Measurements from ENCODE around the gene MSRB1.
A peak's percentile ranks its signal among the peaks of the same experiment; 100 is the strongest.
"Not testable (repeated sequence)": the region's sequence is repeated elsewhere in the genome, so short reads cannot be mapped to it uniquely, and the experiment has no call there.

MSRB1 gene

DNA sequence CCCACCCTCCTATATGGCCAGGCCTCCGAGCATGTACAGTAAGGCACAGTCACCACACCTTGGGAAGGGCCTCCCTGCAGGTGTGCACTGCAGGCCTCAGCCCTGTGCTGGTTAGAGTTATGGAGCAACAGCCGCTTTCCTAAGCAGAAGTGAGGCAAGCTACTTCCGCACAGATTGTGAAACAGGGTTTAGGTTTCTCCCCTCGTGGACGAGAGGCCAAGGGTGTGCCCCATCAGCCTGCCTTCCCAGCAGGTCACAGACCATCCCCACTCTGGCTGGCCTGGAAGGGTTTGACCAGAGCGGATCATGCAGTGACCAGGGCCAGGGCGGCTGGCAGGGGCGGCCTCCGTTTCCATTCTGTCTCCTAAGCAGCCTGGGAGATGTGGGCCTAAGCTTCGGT is 4.7 kb downstream of the MSRB1 start:
- no peak for DNase-seq

DNA sequence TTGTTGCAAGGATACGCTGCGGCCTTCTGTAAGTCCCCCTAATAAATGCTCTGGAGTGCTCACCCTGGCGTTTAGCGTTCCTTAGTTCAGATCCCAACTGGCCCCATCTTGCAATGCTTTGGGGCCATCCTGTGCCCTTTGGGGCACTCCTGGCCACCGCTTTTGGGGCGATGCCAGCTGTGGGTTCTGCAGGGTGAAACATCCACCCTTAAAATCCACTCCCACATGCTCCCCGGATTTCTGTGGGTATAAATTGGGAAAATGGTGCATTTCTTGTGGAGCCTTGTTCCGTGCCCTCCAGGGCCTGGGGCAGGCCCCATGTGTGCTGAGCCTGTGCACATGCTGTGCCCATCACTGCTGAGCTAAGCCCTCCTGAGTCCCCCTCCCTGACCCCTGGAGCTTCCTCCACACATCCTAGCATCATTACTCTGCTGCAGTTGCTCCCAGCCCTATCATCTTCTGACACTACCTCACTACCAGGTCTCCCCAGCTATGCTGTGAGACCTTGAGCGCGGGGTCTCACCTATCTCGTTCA is 6.0 kb downstream of the MSRB1 start:
- DNase-seq: no peak

DNA sequence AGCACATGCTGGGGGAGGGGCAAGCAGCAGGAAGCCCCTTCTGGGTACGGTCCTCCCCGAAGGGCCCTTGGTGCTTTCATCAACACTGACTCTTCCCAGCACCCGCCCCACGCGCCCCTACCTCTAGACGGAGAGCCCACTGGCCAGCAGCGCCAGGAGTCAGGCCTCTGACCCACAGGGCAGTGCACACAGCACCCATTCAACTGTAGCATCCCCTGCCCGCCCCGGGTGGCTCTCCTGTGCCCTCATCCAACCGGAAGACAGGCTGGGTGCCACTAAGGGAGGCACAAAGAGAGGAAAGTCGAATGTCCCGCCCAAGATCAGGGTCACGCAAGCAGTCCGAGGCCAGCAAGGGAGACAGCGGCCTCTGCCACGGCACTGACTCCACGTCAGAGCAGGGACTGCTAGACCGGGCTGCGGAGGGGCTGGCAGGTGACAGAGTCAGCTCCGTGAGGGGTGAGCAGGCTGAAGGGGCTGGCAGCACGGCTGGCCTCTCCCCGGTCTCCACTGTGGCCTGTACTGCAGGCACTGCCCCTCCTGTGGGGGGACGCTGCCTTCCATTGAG is 9.8 kb downstream of the MSRB1 start:
- no peak for DNase-seq

DNA sequence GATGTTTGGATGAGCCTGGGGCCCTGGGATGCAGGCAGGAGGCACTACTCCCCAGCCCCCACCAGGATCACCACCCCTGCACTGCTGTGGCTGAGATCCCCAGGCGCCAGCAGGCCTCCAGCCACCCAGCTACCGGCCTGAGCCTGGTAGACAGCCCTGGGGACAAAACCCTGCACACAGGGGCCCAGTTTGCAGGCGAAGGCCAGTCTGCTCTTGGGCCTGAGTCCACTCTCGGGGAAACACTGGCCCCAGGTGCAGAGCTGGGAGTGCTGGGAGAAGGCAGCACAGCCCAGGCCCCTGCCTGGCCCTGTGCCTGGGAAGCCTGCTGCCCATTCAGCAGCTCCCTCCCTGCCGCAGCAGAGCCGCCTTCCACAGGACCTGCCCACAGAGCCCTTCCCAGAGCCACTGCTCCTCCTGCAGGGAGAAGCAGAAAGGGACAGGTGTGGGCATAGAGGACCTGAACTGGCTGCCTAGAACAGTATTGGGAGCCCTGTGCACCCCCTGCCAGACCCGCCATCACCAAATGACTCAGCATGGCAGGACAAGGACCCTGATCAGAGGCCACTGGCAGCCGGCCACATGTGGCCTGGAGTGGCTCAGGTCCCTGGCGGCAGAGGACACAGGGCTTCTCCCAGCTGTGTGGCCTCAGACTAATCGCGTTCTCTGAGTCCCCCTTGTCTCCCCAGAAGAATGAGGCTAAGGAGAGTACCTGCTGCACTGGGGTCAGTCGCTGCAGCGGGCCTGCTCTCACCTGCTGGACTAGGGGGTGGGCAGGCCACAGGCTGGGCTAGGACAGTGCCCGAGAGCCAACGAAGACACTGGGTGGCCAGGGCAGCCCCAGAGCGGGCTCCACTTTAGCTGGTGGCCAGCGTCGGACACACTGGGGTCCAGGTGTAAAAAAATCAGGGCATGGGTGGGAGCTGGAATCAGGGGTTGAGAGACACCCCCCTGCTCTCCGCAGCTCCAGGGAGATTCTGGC is 10.7 kb downstream of the MSRB1 start:
- no peak for DNase-seq

DNA sequence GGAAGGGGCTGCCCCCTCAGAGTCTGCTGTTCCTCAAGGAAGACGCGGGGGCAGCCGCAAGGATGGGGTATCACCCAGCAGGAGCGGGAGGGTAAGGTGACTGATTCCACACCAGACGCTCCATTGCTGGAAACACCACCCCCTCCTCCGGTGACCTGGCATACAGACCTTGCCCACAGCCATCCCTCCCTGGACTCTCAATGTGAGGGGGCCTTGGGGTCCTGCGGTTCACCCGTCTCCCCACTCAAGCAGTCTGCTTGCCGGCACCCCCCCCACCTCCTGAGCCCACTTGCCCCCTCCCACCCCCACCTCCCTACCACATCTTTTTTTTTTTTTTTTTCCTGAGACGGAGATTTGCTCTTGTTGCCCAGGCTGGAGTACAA is 12.7 kb downstream of the MSRB1 start:
- no peak for DNase-seq

DNA sequence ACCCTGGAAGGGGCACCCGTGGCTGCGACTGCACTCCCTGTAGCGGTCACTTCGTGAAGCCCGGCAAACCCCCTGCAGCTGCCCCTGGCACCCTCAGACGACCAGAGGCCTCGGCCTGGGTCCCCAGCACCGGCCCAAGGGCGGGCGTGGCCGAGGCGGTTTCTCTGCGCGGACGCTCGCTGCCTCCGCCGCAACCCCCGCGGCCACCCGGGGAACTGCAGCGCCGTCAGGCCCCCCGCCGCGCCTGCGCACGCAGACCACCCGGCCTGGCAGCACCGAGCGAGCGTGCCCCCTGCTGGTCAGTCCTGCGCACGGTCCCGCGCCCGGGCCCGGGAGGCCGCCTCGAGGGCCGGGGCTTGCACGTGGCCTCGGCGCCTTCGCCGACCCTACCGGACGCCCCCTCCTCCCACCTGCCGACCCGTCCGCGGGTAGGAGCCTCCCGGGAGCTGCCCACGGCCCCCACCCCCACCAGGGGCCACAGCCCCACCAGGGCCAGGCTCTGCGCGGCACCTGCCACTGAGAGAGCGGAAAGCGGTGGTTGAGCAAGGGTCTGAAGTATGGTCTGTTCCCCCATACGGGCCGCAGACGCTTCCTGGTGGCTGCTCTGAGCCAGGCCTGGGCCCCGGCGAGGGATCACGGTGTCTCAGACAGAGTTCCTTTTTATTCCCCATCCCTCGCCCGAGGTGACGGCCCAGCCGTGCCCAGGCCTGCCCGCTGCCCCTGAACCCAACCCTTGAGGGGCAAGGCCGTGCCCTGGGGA is 13.2 kb downstream of the MSRB1 start:
- DNase-seq: peak; percentile 90

DNA sequence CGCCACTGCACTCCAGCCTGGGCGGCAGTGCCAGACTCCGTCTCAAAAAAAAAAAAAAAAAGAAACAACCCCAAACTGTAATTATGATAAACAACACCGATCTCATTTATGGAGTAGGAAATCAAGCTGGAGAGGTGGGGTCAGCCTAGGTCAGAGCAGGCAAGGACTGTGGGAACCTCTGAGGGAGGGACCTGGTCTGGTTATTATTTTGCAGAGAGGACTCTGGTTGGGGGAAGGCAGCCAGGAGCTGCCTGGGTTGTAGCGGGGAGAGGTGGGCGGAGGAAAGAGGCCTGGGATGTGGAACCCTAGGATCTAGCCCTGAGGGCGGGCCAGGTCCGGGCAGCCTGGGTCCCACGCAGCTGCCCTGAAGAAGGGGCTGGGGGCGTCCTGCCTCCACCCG is 13.9 kb downstream of the MSRB1 start:
- no peak for DNase-seq

DNA sequence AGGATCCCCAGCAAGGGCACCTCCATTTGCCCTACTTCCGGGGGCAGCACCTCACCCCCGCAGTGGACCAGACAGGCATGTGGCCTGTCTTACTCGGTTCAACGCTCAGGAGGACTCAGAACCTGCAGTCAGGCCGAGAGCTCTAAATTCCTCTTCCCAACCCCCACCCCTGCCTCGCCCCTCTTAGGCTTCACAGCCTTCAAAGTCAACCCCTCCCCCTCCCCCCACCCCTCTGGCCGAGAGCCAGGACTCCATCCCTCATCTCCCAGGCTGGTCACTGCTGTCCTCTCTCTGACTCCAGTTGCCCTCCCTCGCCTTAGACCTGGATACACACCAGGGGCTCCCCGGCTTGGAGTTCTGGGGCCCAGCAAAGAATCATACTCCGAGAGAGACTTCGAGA is 16.7 kb downstream of the MSRB1 start:
- no peak for DNase-seq

DNA sequence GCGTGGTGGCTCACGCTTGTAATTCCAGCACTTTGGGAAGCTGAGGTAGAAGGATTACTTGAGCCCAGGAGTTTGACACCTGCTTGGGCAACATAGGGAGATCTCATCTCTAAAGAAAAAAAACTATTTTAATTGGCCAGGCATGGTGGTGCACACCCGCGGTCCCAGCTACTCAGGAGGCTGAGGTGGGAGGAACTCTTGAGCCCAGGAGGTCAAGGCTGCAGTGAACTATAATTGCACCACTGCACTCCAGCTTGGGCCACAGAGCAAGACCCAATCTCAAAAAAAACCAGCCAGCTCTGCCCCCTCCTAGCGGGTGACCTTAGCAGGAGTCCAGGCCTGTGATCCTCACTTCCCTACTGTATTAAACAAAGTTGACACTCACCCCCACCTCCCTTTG is 18.9 kb downstream of the MSRB1 start:
- no peak for DNase-seq

DNA sequence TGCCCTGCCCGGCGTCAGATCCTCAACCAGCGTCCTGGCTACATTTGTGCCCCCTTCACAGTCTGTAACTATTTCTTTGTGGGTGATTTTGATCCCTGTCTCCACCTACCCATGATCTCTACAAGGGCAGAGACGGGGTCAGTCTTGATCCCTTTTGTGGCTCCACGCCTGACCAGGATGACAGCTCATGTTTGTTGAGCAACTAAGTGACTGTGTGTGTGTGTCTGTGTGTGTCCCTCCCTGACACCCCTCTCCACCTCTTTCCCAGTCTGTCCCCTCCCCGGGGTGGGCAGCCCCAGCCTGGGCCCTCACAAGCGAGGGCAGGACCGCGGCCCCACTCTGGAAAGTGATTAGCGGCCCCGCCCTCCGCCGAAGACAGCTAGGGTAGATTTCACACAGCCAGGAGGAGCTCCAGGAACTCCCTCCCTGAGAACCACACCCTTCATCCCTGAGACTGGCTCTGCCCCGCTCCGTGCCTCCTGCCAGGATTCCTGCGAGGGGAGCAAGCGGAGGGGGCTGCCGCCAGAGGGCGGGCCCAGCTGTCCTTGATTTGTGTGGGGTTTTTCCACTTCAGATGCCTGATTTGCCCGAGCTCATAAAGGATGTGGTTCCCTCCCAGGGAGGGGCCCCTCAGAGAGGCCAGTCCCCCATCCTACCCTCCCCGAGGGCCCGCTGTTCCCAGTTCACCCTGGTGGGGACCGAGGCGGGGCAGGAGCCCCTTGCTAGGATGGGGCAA is 19.5 kb downstream of the MSRB1 start:
- DNase-seq: peak; percentile 62

DNA sequence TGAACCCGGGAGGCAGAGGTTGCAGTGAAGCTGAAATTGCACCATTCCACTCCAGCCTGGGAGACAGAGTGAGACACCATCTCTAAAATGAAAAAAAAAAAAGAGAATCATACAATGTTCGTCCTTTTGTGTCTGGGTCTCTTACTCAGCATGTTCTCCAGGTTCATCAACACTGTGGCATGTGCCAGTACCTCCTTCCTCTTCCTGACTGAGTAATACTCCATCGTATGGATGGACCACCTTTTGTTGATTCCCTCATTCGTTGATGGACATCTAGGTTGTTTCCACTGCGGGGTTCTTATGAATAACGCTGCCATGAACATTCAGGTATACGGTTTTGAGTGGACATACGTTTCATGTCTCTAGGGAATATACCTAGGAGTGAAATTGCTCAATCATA is 20.6 kb downstream of the MSRB1 start:
- DNase-seq: no peak

DNA sequence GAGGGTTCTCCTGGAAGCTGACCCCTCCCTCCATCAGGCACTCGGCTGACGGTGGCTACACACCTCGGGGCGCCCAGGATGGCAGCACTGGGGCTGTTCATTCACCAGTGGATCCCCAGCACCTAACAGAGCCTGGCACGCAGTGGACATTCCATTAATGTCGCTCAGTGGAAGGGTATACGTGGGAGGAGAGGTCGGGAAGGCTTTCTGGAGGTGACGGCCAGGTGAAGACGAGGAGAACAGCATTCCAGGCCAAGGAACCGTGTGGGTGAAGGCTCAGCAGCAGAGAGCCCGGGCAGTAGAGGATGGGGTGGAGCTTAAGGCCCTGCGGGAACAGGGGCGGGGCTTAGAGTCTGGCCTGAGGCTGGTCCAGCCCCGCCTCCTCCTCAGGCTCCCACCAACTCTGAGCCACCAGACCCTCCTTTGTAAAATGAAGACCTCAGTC is 22.2 kb downstream of the MSRB1 start:
- DNase-seq: no peak

DNA sequence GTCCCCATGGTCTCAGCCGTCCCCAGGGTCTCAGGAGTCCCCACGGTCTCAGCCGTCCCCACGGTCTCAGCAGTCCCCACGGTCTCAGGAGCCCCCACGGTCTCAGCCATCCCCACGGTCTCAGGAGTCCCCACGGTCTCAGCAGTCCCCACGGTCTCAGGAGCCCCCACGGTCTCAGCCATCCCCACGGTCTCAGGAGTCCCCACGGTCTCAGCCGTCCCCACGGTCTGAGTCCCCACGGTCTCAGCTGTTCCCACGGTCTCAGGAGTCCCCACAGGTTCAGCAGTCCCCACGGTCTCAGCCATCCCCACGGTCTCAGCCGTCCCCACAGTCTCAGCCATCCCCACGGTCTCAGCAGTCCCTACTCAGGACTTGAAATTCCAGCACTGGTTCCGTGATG is 22.9 kb downstream of the MSRB1 start:
- not testable (repeated sequence) for DNase-seq

DNA sequence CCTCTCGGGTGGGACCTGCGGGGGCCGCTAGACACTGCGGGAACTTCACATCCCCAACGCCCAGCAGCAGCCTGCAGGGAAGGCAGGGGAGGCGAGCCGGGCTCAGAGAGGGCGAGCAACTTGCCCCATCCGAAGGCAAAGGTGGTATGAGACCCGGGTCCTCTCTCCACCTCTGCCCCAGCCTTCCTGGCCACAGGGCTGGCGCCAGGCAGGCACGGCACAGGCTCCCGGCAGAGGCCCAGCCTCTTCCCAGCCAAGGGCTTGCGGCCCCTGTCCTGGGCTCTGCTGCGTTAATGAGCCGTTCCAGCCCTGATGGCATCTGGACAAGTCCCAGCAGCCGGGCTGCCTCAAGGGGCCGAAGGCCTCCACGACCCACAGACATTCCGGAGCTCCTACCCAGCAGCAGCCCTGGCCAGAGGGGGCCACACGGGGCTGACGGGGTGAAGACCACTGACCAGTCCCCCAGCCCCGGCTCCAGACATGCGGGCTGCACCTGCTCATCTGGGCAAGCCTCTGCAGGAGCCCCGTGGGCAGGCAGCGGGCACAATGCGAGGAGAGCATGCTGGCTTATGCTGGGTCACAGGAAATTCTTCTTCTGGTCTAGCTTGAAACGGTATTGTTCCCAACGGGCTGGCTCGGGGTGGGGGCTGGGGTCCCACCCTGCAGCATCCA is 23.5 kb downstream of the MSRB1 start:
- no peak for DNase-seq

DNA sequence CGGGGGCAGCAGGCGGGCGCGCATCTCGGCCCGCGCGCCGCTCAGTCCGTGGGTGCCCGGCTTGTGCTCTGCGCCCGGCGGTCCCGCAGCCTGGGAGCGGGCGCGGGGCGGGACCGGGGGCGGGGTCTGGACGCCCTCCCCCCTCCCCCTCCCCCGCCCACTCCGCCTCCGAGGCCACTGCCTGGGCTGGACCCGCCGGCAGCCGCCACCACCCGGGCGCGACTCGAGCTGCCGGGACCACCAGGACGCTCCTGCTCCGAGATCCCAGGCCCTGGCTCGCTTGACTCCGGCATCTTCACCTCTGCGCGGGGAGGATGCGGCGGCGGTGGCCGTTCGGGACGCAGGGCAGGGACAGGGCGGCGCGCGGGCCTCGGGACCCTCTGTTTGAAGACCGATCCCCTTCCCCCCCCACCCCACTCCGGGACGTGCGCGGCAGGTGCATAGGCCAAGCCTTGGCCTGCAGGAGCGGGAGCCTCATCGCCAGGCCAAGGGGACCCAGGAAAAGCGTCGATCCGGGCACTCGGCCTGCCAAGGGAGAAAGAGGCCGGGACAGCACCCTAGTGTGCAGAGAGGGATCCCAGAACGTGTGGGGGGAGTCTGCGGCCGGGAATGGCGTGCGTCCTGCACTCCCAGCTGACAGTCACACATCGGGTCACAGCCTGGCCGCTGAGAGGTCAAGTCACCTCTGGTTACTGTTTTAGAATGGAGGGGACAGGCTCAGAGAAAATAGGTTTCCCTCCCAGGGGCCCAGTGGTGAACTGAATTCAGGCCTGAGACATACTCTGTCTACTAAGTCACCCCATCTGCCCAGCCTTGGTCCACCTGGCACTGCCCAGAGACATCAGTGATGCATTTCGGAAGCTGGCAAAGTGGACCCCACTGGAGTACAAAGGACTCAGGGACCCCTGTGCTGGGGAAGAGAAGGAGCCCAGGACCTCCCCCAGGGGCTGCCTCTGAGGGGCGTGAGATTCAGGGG is 24.4 kb downstream of the MSRB1 start, which contains the start of gene HS3ST6:
HS3ST6 (minus strand) TSS at position 65 of the 976 bp plus-strand sequence. CDS start 92 bp downstream, outside the sequence.
- no peak for DNase-seq

DNA sequence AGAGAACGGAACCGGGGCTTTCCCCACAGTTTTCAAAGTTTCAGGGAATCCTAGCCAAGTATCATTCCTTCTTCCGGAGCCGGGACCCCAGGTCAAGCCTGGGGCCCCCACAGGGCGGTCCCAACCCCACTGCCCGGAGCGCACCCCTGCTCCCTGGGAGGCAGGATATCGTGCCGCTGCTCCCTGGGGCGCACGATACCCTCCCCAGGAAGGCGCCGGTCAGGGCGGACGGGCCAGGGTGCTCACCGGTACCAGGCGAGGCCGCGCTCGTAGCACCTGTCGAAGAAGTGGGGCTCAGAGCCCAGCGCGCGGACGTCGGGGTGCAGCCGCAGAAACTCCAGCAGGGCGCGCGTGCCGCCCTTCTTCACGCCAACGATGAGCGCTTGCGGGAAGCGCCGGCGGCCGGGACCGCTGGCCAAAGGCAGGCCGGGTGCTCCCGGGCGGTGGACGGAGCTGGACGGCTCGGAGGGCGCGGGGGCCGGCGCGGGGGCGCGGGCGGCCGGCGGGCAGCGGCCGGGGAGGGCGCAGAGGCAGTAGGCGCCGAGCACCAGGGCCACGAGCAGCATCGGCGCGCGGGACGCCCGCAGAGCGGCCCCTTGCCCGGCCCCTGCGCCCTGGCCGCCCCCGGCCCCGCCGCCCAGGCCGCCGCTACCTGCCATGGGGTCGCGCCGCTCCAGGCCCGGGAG is 25.2 kb downstream of the MSRB1 start:
- no peak for DNase-seq

DNA sequence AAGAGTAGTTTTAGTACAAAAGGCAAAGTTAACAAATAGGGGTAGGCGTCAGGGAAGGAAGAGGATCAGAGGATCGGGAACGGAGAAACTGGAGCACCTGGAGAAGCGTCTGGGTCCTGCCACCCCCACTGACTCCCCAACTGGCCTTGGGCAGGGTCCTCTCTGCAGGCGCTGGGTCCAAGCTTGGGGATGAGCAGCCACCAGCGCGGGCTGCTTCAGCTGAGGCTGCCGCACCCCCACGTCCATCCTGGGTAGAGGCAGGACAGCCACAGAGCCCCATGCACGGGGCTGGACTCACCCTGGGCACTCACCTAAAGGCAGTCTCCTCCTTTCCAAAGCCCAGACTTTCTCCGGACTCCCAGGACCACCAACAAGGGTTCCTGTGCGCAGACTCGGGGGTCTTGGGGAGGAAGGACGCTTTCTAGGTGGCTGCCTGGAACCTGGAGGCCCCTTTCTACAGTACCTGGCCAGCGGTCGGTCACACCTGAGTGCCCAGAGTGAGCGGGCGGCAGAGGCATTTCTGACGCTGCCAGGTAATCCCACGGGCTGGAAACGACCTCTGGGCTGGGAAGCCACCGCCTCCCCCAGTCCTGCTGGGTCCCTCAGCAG is 25.8 kb downstream of the MSRB1 start:
- DNase-seq: no peak

DNA sequence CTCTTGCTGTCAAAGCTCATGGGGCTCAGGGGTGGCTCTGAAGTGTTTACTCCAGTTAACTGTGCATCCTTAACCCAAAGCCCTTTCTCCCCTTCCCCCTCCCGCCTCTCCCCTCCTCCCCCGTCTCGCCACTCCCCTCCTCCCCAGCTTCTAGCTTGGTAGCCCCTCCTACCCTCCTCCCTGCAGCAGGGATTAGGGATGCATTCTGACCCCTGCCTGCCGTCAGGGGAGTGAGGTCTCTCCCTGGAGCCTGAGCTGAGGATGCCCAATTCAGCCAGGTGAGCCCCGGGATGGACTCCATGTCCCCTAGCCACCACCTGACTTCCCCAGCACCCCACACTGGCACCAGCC is 26.4 kb downstream of the MSRB1 start:
- no peak for DNase-seq

DNA sequence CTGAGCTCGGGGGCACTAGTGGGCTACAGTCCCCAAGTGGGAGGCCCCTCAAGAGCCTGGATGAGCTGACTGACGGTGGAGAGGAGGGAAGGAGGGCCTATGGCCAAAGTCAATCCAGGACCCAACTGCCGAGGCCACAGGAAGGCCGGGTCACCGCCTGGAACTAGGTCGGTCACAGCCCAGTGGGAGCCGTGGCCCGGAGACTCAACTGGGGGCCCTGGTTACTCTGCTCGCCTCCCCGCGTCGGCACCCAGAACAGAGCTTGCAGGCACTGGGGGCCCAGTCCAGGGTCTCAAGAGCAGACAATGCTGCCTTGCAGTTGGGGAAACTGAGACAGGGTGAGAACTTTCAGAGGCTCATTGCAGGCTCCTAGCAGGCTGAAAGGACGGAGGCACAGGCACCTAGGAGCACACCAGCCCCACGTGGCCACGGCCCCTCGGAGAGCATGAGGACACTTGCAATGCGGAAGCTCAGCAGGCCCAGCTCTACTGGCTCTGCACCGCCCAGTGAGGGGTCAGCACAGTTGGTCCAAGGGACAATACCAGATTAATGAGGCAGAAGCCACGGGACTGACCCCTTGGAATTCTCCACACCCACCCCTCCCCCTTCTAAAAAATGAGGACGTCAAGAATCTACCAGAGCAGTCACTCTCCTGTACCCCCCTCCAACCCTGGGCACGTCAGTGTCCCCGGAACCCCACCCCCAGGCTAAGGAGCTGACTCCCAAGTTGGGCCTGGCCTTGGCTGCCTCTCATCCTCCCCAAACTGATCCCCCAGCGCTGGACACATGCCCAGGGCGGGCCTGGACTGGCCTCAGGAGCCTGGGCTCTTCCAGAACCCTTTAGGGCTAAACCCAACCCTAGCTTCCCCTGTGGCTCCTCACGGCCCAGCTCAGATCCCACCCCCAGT is 27.0 kb downstream of the MSRB1 start:
- DNase-seq: no peak

All from left hindlimb (tissue), 1 donor.